WERI-Rb-1 (cell line): ENCODE results near the gene PEPD.

ENCODE experiments used
- DNase-seq: peaks from one replicate; pipeline ENCODE4 v3.0.0-alpha.2; 2020
- H3K27ac ChIP-seq: fragments of 250-450 bp; sonication (Bioruptor Pico); 2 replicates; pipeline ENCODE4 v1.5.1; 2020; ENCODE audit warnings: mild to moderate bottlenecking, moderate library complexity
- H3K27me3 ChIP-seq: fragments of 250-450 bp; sonication (Bioruptor Pico); 2 replicates; pipeline ENCODE4 v1.5.1; 2021; ENCODE audit warnings: mild to moderate bottlenecking, low read depth, moderate library complexity; ENCODE audit not compliant: insufficient read depth, severe bottlenecking
- H3K36me3 ChIP-seq: fragments of 250-450 bp; sonication (Bioruptor Pico); 2 replicates; pipeline ENCODE4 v1.5.1; 2020; ENCODE audit warnings: mild to moderate bottlenecking, moderate library complexity
- H3K4me3 ChIP-seq: 2 replicates; pipeline ENCODE4 v1.5.1; 2011; ENCODE audit warnings: low read depth, mild to moderate bottlenecking, control low read depth, low read length
- H3K9me3 ChIP-seq: fragments of 250-450 bp; sonication (Bioruptor Pico); 2 replicates; pipeline ENCODE4 v1.5.1; 2021; ENCODE audit warnings: mild to moderate bottlenecking, moderate library complexity; ENCODE audit not compliant: severe bottlenecking
- TF ChIP-seq, protein P1 (sequence below): IDR thresholded peaks from 2 replicates; pipeline ENCODE4 v1.5.1; 2011; ENCODE audit warnings: low read depth, mild to moderate bottlenecking, control low read depth, inconsistent platforms, low read length

Gene PEPD

DNA sequence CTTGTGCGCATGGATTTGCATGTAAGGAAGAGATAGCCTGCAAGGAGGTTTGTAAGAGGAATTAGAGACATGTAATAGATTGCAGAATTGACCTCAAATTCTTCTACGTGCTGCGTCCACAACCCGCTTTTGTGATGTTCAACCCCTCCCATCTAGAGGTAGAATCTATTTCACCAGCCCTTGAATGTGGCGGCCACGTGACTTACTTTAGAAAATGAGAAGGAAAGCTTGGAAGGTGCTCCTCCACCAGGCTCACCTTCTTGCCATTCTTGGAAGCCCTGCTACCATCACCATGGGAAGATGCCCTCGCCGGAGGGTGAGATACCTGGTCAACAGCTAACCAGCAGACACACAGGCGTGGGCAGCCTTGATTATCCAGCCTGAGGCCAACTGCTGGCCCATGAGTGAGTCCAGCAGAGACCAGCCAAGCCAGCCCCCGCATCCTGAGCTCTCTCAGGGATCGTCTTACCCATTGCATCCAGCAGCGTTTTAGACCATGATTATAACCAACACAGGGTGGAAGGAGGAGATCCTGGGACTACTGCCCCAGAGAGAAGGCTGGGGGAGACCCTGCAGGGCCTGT, 7.6 kb upstream of the PEPD start:
- TF ChIP-seq, protein P1, sequence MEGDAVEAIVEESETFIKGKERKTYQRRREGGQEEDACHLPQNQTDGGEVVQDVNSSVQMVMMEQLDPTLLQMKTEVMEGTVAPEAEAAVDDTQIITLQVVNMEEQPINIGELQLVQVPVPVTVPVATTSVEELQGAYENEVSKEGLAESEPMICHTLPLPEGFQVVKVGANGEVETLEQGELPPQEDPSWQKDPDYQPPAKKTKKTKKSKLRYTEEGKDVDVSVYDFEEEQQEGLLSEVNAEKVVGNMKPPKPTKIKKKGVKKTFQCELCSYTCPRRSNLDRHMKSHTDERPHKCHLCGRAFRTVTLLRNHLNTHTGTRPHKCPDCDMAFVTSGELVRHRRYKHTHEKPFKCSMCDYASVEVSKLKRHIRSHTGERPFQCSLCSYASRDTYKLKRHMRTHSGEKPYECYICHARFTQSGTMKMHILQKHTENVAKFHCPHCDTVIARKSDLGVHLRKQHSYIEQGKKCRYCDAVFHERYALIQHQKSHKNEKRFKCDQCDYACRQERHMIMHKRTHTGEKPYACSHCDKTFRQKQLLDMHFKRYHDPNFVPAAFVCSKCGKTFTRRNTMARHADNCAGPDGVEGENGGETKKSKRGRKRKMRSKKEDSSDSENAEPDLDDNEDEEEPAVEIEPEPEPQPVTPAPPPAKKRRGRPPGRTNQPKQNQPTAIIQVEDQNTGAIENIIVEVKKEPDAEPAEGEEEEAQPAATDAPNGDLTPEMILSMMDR: no peak
- H3K27me3 ChIP-seq: no peaks in the 10 kb centered on the region

DNA sequence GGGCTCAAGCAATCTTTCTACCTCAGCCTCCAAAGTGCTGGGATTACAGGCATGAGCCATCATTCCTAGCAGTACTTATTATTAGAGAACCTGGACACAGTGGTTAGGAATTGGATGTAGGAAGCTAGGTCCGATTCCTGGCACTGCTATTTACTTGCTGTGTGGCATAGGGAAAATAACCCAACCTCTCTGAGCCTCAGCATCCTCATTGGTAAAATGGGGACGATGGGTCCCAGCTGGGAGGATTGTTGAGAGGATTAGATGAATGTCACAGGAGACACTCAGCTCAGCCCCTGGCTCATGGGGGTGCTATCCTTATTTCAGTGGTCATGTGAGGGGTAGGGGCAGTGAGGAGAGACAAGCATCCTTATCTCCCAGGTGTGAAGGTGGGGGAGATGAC, 6.8 kb upstream of the PEPD start:
- no peak for DNase-seq
- Histone ChIP-seq H3K4me3 (no peak overlapping the region), H3K9me3 (no peaks in the 10 kb centered on the region), H3K36me3 (no peaks in the 10 kb centered on the region), H3K27me3 (no peaks in the 10 kb centered on the region), H3K27ac (no peak overlapping the region)
- TF ChIP-seq, protein P1: no peak

More for the DNA sequence above, 7.6 kb upstream of the PEPD start:
- Histone ChIP-seq H3K36me3 (no peaks in the 10 kb centered on the region), H3K9me3 (no peaks in the 10 kb centered on the region), H3K27ac (no peak overlapping the region), H3K4me3 (no peak overlapping the region)
- no peak for DNase-seq

DNA sequence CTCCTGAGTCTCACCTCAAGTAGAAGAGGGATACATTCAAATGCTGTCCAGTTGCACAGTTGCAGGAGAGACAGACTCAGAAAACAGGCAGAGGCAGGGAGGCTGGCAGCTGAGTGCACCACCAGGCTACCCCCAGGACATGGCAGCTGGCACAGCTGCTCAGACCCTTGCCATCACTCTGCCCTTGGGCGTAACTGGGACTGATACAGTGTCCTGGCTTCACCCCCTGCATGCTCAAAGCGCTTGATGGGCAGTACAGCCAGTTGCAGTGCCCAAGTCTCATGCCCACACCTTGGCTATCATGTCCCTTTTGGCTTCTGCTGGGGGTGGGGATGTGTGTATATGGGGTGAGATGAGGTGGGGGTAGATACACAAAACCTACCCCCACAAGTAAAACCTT, 5.5 kb upstream of the PEPD start:
- H3K9me3 ChIP-seq: no peaks in the 10 kb centered on the region
- DNase-seq: no peak
- no peaks in the 10 kb centered on the region for H3K27me3 ChIP-seq
- no peak overlapping the region for H3K4me3 ChIP-seq
- no peaks in the 10 kb centered on the region for H3K36me3 ChIP-seq
- TF ChIP-seq, protein P1: no peak
- H3K27ac ChIP-seq: no peak overlapping the region

DNA sequence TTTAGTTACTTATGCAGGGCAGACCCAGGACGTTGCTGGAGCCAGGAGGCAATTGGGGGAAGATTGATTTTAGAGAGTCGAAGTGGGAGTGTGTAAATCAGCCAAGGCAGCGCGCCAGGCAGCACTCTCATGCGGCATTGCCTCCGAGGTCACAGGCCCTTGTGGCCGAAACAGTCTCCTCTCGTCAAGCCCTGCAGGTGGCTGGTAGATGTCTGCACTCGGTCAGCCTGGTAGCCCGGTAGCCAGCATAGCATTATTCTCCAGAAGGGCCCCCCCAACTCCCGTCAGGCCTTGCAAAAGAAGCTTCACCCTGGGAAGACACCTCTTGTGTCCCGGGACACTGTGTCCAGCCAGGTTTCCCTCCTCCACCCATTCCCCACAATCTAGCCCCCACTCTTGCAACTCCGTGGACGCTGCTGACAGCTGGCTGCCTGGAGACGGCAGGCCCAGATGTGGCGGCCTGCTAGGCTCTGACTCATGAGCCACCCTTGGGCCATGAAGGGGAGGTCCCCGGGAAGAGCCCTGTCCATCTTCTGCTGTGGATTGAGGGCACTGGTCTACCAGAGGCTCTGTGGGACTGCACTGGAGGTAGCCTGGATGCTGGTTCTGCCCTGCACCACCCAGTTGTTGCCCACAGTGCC, 2.6 kb upstream of the PEPD start:
- TF ChIP-seq, protein P1: no peak
- no peaks in the 10 kb centered on the region for H3K36me3 ChIP-seq
- DNase-seq: no peak
- no peaks in the 10 kb centered on the region for H3K27me3 ChIP-seq
- H3K27ac ChIP-seq: peak overlapping the region; percentile 11; the same call in 1 of the 2 replicates
- no peaks in the 10 kb centered on the region for H3K9me3 ChIP-seq
- no peak overlapping the region for H3K4me3 ChIP-seq

DNA sequence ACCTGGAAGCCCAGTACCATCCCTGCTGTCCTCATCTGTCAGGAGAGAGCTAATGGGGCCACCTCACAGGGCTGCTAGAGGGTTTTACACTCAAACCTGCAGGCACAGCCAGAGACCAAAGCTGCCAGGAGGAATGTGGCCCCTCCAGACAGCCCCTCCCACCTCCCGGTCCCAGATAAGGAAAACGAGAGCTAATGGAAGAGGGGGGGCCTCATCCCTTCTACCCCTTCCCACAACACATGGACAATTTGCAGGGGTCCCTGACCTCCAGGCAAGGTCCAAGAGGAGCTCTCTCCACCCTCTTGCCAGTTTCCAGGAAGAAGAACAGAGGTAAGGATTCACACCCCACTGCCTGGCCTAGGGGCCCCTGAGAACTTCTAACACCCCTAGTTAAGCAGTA, 1.6 kb upstream of the PEPD start:
- Histone ChIP-seq H3K9me3 (no peaks in the 10 kb centered on the region), H3K27me3 (no peaks in the 10 kb centered on the region), H3K4me3 (no peak overlapping the region), H3K27ac (no peak overlapping the region), H3K36me3 (no peaks in the 10 kb centered on the region)
- TF ChIP-seq, protein P1: no peak
- no peak for DNase-seq

DNA sequence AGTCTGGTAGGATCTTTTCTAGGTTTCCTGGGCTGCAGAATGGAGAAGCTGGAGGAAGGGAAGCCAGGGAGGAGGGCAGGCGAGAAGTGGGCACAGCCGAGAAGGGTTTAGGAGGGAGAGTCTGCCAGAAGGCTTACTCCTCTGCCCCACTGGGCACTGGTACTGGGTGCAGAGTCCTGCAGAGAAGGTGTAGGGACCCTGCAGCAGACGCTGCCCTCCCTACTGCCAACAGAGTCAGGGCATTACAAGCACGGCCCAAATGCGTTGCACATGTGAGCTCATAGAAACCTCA, 726 bp upstream of the PEPD start:
- H3K27me3 ChIP-seq: no peaks in the 10 kb centered on the region
- H3K9me3 ChIP-seq: no peaks in the 10 kb centered on the region
- peak overlapping the region; percentile 51 for H3K27ac ChIP-seq
- DNase-seq: no peak
- TF ChIP-seq, protein P1: no peak
- H3K36me3 ChIP-seq: no peaks in the 10 kb centered on the region
- H3K4me3 ChIP-seq: peak overlapping the region; percentile 70
